HCT116 (cell line): ENCODE data around the gene LRRN3. TPM values are rescaled to one million over a fixed set of nuclear protein-coding genes. Genes with fewer than 3 reads are reported as not detected.

Source experiments
- ATAC-seq: fragments of 200-7000 bp; cut with Tn5 transposase; 2 replicates; pipeline ENCODE4 v1.9.1; 2020; ENCODE audit warnings: mild to moderate bottlenecking, moderate library complexity
- BruUV-seq: library from RNA; stranded (reverse); fragments of 400-500 nt; replicated peaks from 2 replicates; lab custom pipeline; 2021; lab: Mats Ljungman, UMichigan
- CTCF ChIA-PET: fragments of 300-600 bp; sonication (Branson Sonifier 250); formaldehyde crosslinking; loops from one replicate; lab custom pipeline; 2021; ENCODE audit warnings: antibody characterized with exemption; lab: Charles Lee
- POLR2A ChIA-PET: fragments of 300-600, 350-600 bp; sonication (Branson Sonifier 250); formaldehyde crosslinking; loops from one replicate; lab custom pipeline; 2021; ENCODE audit warnings: antibody characterized with exemption; lab: Charles Lee
- RAD21 ChIA-PET, 2 experiments: fragments of 300-600 bp; sonication (Branson Sonifier 250); formaldehyde crosslinking; loops; one replicate each; lab custom pipeline; 2023; ENCODE audit warnings: low total read pairs in 2 of 2; ENCODE audit not compliant: uncharacterized antibody in 2 of 2, unreplicated experiment in 2 of 2, low non-redundant PET in 1 of 2; lab: Charles Lee
- DNase-seq: peaks from one replicate; pipeline ENCODE4 v3.0.0-alpha.2; 2010; ENCODE audit warnings: low read depth, low spot score
- H2AFZ ChIP-seq: fragments of 200-600 bp; shearing (Covaris generic), sonication (generic); 2 replicates; pipeline ENCODE4 v1.6.1; 2017; ENCODE audit warnings: low read depth, mixed run types, mixed read lengths, antibody characterized with exemption, low read length; ENCODE audit not compliant: poor library complexity, severe bottlenecking
- H3K27ac ChIP-seq: 2 replicates; pipeline ENCODE4 v1.5.1; 2012; ENCODE audit warnings: low read depth, low read length
- H3K27me3 ChIP-seq: fragments of 200-600 bp; sonication (generic); 2 replicates; pipeline ENCODE4 v1.6.1; 2016; ENCODE audit warnings: mixed run types, low read length, mixed read lengths; ENCODE audit not compliant: insufficient read depth
- H3K36me3 ChIP-seq, 2 experiments: fragments of 200-500 bp in 1 of 2; fragments of 200-600 bp in 1 of 2; sonication (Bioruptor generic) in 1 of 2; sonication (generic) in 1 of 2; 2 replicates each; pipeline versions ENCODE4 v1.5.1 to v1.6.1; 2014 to 2016; ENCODE audit warnings: low read length in 2 of 2, inconsistent platforms in 1 of 2, mixed read lengths in 1 of 2, mixed run types in 1 of 2; ENCODE audit not compliant: insufficient read depth in 2 of 2, control insufficient read depth in 1 of 2
- H3K4me1 ChIP-seq, 2 experiments: fragments of 200-600 bp in 1 of 2; sonication (generic) in 1 of 2; 2 replicates each; pipeline versions ENCODE4 v1.5.1 to v1.6.1; 2012 to 2017; ENCODE audit warnings: low read length in 2 of 2, inconsistent platforms in 1 of 2, mild to moderate bottlenecking in 1 of 2, mixed read lengths in 1 of 2, mixed run types in 1 of 2, moderate library complexity in 1 of 2; ENCODE audit not compliant: insufficient read depth in 2 of 2, control insufficient read depth in 1 of 2
- H3K4me2 ChIP-seq: fragments of 200-600 bp; sonication (generic); 2 replicates; pipeline ENCODE4 v1.6.1; 2017; ENCODE audit warnings: mixed run types, low read length, mixed read lengths
- H3K4me3 ChIP-seq, 2 experiments: fragments of 200-600 bp in 1 of 2; sonication (generic) in 1 of 2; replicated peaks in 1 of 2; 2 replicates each; pipeline ENCODE4 v1.5.1; 2011 to 2016; ENCODE audit warnings: low read length in 2 of 2, control low read depth in 1 of 2, low read depth in 1 of 2, mild to moderate bottlenecking in 1 of 2, mixed read lengths in 1 of 2, mixed run types in 1 of 2
- H3K79me2 ChIP-seq: fragments of 200-600 bp; sonication (generic); 2 replicates; pipeline ENCODE4 v1.6.1; 2017; ENCODE audit warnings: mild to moderate bottlenecking, mixed run types, low read length, moderate library complexity, mixed read lengths; ENCODE audit not compliant: insufficient read depth
- H3K9ac ChIP-seq: fragments of 200-600 bp; sonication (generic); 2 replicates; pipeline ENCODE4 v1.6.1; 2016; ENCODE audit warnings: low read length, mixed read lengths
- H3K9me2 ChIP-seq: fragments of 200-600 bp; sonication (generic), shearing (Covaris generic); 2 replicates; pipeline ENCODE4 v1.6.1; 2017; ENCODE audit warnings: mixed run types, mild to moderate bottlenecking, moderate library complexity; ENCODE audit not compliant: insufficient read depth
- H3K9me3 ChIP-seq, 2 experiments: fragments of 200-500 bp in 1 of 2; fragments of 200-600 bp in 1 of 2; sonication (Bioruptor generic) in 1 of 2; sonication (generic) in 1 of 2; 2 replicates each; pipeline ENCODE4 v1.6.1; 2014 to 2017; ENCODE audit warnings: low read length in 2 of 2, mixed read lengths in 2 of 2, inconsistent platforms in 1 of 2, low read depth in 1 of 2, mild to moderate bottlenecking in 1 of 2, mixed run types in 1 of 2, moderate library complexity in 1 of 2; ENCODE audit not compliant: control insufficient read depth in 1 of 2, insufficient read depth in 1 of 2
- H4K20me1 ChIP-seq: fragments of 200-600 bp; sonication (generic), shearing (Covaris generic); 2 replicates; pipeline ENCODE4 v1.6.1; 2017; ENCODE audit warnings: mixed run types, mild to moderate bottlenecking, moderate library complexity; ENCODE audit not compliant: insufficient read depth
- CBX3 ChIP-seq: IDR thresholded peaks from 2 replicates; pipeline ENCODE4 v1.6.1; 2012; ENCODE audit warnings: low read depth
- CEBPB ChIP-seq: IDR thresholded peaks from 2 replicates; pipeline ENCODE4 v1.6.1; 2012; ENCODE audit warnings: low read depth
- EGR1 ChIP-seq: IDR thresholded peaks from 2 replicates; pipeline ENCODE4 v1.6.1; 2012; ENCODE audit warnings: low read depth
- ELF1 ChIP-seq: IDR thresholded peaks from 2 replicates; pipeline ENCODE4 v1.6.1; 2012; ENCODE audit warnings: low read depth, borderline replicate concordance
- EZH2 ChIP-seq: fragments of 200-600 bp; sonication (generic); IDR thresholded peaks from 2 replicates; pipeline ENCODE4 v1.6.1; 2017; ENCODE audit warnings: antibody characterized with exemption, mixed run types
- EZH2phosphoT487 ChIP-seq: fragments of 200-600 bp; IDR thresholded peaks from 2 replicates; pipeline ENCODE4 v1.6.1; 2018; ENCODE audit warnings: antibody characterized with exemption, borderline replicate concordance
- FOSL1 ChIP-seq: IDR thresholded peaks from 2 replicates; pipeline ENCODE4 v1.6.1; 2012; ENCODE audit warnings: low read depth
- JUND ChIP-seq: IDR thresholded peaks from 2 replicates; pipeline ENCODE4 v1.6.1; 2012
- POLR2A ChIP-seq: IDR thresholded peaks from 2 replicates; pipeline ENCODE4 v1.7.0; 2011; ENCODE audit warnings: borderline replicate concordance; ENCODE audit not compliant: insufficient read depth, insufficient read length; ENCODE audit errors: extremely low read depth
- RAD21 ChIP-seq: IDR thresholded peaks from 2 replicates; pipeline ENCODE4 v1.6.1; 2012; ENCODE audit warnings: low read depth, mild to moderate bottlenecking
- SIN3A ChIP-seq: IDR thresholded peaks from 2 replicates; pipeline ENCODE4 v1.6.1; 2012; ENCODE audit warnings: low read depth
- SP1 ChIP-seq: IDR thresholded peaks from 2 replicates; pipeline ENCODE4 v1.6.1; 2012; ENCODE audit warnings: low read depth
- SRF ChIP-seq: IDR thresholded peaks from 2 replicates; pipeline ENCODE4 v1.6.1; 2012; ENCODE audit warnings: low read depth
- YY1 ChIP-seq: IDR thresholded peaks from 2 replicates; pipeline ENCODE4 v1.6.1; 2011; ENCODE audit warnings: low read length, low read depth, moderate library complexity, mild to moderate bottlenecking; ENCODE audit not compliant: insufficient replicate concordance; ENCODE audit errors: extremely low read depth
- ZNF274 ChIP-seq: fragments of 200-500 bp; sonication (Bioruptor generic); IDR thresholded peaks from 2 replicates; pipeline ENCODE4 v1.6.1; 2014; ENCODE audit warnings: mild to moderate bottlenecking, low read depth, low read length, inconsistent platforms
- intact Hi-C: fragments of 100-400 bp; cut with micrococcal nuclease; formaldehyde crosslinking; loops from 2 replicates; pipeline ENCODE4 v1.10.0; 2022
- total RNA-seq: library from RNA; stranded (reverse); gene quantifications from one replicate; pipeline ENCODE4 v1.2.1, GENCODE V29; 2021; ENCODE audit not compliant: unreplicated experiment
- TF ChIP-seq, protein P1 (sequence below), 3 experiments: fragments of 200-600 bp in 1 of 3; sonication (generic) in 1 of 3; IDR thresholded peaks in 2 of 3; conservative IDR thresholded peaks in 1 of 3; 2 replicates each; pipeline ENCODE4 v1.5.1; 2012 to 2017; ENCODE audit warnings: low read depth in 2 of 3, low read length in 2 of 3, antibody characterized with exemption in 1 of 3, borderline replicate concordance in 1 of 3, control low read depth in 1 of 3, mild to moderate bottlenecking in 1 of 3, mixed read lengths in 1 of 3, mixed run types in 1 of 3, moderate library complexity in 1 of 3; ENCODE audit not compliant: insufficient read depth in 1 of 3
- TF ChIP-seq, protein P2 (sequence below): IDR thresholded peaks from 2 replicates; pipeline ENCODE4 v1.6.1; 2011; ENCODE audit warnings: mild to moderate bottlenecking, low read length, moderate library complexity; ENCODE audit not compliant: insufficient replicate concordance; ENCODE audit errors: extremely low read depth
- TF ChIP-seq, protein P3 (sequence below): IDR thresholded peaks from 2 replicates; pipeline ENCODE4 v1.6.1; 2012
- TF ChIP-seq, protein P4 (sequence below): IDR thresholded peaks from 2 replicates; pipeline ENCODE4 v1.6.1; 2012
- TF ChIP-seq, protein P5 (sequence below): IDR thresholded peaks from 2 replicates; pipeline ENCODE4 v1.6.1; 2012; ENCODE audit warnings: low read depth

The LRRN3 gene
- total RNA-seq, 1 experiment from 2014 or later = 0.07 TPM

DNA sequence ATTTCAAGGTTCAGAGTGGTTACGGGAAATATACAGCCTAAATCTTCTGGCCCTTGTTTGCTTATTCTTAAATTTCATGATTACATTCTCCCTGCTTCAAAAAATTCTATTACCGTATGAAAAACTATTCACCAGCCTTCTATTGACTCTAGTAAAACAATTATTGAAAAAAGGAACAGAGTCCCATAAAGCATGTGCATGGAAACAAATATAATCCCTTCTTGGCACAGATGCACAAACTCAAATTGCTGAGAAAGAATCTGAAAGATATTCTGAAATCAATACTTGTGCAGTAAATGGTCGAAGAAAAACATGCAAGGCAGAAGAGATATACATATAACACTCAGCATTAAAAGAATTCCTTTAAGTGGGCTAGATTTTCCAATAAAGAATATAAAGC is 83.6 kb downstream of the LRRN3 start:
- no peak for ATAC-seq
- POLR2A ChIA-PET = no interaction called here

More for the DNA sequence above, 83.6 kb downstream of the LRRN3 start:
- no peak overlapping the region for H2AFZ ChIP-seq
- RAD21 ChIA-PET = no interaction called here
- no peak for DNase-seq
- no peaks in the 10 kb centered on the region for H3K79me2 ChIP-seq
- no peaks in the 10 kb centered on the region for H4K20me1 ChIP-seq
- no peak overlapping the region for H3K4me2 ChIP-seq
- no peak overlapping the region for H3K27ac ChIP-seq
- TF ChIP-seq CBX3 (no peak), SRF (no peak), JUND (no peak), RAD21 (no peak), ELF1 (no peak), ZNF274 (no peak), POLR2A (no peak), CEBPB (no peak), SIN3A (no peak), EZH2 (no peak), YY1 (no peak), FOSL1 (no peak), EZH2phosphoT487 (no peak), SP1 (no peak), EGR1 (no peak)
- TF ChIP-seq, protein P1, sequence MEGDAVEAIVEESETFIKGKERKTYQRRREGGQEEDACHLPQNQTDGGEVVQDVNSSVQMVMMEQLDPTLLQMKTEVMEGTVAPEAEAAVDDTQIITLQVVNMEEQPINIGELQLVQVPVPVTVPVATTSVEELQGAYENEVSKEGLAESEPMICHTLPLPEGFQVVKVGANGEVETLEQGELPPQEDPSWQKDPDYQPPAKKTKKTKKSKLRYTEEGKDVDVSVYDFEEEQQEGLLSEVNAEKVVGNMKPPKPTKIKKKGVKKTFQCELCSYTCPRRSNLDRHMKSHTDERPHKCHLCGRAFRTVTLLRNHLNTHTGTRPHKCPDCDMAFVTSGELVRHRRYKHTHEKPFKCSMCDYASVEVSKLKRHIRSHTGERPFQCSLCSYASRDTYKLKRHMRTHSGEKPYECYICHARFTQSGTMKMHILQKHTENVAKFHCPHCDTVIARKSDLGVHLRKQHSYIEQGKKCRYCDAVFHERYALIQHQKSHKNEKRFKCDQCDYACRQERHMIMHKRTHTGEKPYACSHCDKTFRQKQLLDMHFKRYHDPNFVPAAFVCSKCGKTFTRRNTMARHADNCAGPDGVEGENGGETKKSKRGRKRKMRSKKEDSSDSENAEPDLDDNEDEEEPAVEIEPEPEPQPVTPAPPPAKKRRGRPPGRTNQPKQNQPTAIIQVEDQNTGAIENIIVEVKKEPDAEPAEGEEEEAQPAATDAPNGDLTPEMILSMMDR (IDR thresholded peaks at IDR 0.05 in 2 of 3, conservative IDR thresholded peaks at IDR 0.05 in 1 of 3; ENCODE audit: borderline replicate concordance in 1 of 3, insufficient read depth in 1 of 3, low read depth in 2 of 3, low read length in 2 of 3) = no peak
- TF ChIP-seq, protein P2, sequence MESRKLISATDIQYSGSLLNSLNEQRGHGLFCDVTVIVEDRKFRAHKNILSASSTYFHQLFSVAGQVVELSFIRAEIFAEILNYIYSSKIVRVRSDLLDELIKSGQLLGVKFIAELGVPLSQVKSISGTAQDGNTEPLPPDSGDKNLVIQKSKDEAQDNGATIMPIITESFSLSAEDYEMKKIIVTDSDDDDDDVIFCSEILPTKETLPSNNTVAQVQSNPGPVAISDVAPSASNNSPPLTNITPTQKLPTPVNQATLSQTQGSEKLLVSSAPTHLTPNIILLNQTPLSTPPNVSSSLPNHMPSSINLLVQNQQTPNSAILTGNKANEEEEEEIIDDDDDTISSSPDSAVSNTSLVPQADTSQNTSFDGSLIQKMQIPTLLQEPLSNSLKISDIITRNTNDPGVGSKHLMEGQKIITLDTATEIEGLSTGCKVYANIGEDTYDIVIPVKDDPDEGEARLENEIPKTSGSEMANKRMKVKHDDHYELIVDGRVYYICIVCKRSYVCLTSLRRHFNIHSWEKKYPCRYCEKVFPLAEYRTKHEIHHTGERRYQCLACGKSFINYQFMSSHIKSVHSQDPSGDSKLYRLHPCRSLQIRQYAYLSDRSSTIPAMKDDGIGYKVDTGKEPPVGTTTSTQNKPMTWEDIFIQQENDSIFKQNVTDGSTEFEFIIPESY = no peak
- TF ChIP-seq, protein P3, sequence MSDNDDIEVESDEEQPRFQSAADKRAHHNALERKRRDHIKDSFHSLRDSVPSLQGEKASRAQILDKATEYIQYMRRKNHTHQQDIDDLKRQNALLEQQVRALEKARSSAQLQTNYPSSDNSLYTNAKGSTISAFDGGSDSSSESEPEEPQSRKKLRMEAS = no peak
- TF ChIP-seq, protein P4, sequence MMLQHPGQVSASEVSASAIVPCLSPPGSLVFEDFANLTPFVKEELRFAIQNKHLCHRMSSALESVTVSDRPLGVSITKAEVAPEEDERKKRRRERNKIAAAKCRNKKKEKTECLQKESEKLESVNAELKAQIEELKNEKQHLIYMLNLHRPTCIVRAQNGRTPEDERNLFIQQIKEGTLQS = no peak
- TF ChIP-seq, protein P5, sequence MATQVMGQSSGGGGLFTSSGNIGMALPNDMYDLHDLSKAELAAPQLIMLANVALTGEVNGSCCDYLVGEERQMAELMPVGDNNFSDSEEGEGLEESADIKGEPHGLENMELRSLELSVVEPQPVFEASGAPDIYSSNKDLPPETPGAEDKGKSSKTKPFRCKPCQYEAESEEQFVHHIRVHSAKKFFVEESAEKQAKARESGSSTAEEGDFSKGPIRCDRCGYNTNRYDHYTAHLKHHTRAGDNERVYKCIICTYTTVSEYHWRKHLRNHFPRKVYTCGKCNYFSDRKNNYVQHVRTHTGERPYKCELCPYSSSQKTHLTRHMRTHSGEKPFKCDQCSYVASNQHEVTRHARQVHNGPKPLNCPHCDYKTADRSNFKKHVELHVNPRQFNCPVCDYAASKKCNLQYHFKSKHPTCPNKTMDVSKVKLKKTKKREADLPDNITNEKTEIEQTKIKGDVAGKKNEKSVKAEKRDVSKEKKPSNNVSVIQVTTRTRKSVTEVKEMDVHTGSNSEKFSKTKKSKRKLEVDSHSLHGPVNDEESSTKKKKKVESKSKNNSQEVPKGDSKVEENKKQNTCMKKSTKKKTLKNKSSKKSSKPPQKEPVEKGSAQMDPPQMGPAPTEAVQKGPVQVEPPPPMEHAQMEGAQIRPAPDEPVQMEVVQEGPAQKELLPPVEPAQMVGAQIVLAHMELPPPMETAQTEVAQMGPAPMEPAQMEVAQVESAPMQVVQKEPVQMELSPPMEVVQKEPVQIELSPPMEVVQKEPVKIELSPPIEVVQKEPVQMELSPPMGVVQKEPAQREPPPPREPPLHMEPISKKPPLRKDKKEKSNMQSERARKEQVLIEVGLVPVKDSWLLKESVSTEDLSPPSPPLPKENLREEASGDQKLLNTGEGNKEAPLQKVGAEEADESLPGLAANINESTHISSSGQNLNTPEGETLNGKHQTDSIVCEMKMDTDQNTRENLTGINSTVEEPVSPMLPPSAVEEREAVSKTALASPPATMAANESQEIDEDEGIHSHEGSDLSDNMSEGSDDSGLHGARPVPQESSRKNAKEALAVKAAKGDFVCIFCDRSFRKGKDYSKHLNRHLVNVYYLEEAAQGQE = no peak
- BruUV-seq = no TSS peak
- intact Hi-C loops = no loop called here
- H3K9me3 ChIP-seq = no peaks in the 10 kb centered on the region
- H3K27me3 ChIP-seq = no peaks in the 10 kb centered on the region
- no peak overlapping the region for H3K4me3 ChIP-seq
- no peak overlapping the region for H3K9ac ChIP-seq
- H3K9me2 ChIP-seq = no peaks in the 10 kb centered on the region
- CTCF ChIA-PET = no interaction called here
- no peaks in the 10 kb centered on the region for H3K4me1 ChIP-seq
- H3K36me3 ChIP-seq = no peaks in the 10 kb centered on the region
